Spleen (tissue), 7 donors: ENCODE data around the gene ATOH8.

Experiments used
- CTCF ChIP-seq, 11 experiments: fragments of 200-600 bp in 7 of 11; fragments of 450-650 bp in 4 of 11; sonication (generic) in 4 of 11; IDR thresholded peaks in 8 of 11; conservative IDR thresholded peaks in 3 of 11; 1 replicate in 7 of 11; 2 replicates in 4 of 11; pipeline versions ENCODE4 v1.4.0 to v1.8.0; 2016 to 2021; ENCODE audit warnings: antibody characterized with exemption in 11 of 11, inconsistent platforms in 4 of 11, mild to moderate bottlenecking in 1 of 11
- POLR2AphosphoS5 ChIP-seq, 3 donors: sonication (generic); formaldehyde crosslinking; IDR thresholded peaks; one replicate each; pipeline ENCODE4 v1.5.1; 2017; ENCODE audit warnings: antibody characterized with exemption in 3 of 3
- donor health status: DM: no; HTN: no; CAD: no; lungs with moderate emphysema.
- donor health status: DM: no; HTN: no; CAD: no.
- donor health status: DM: no; HTN: no; CAD: no.

- peak in 4 of 11 experiments; percentile 27 to 35 (median 32) for TF ChIP-seq CTCF (IDR thresholded peaks at IDR 0.05 in 8 of 11, conservative IDR thresholded peaks at IDR 0.05 in 3 of 11)
- no peak for TF ChIP-seq POLR2AphosphoS5 (IDR thresholded peaks at IDR 0.05)
Measured at GRCh38 chr2:85830645-85831044, 76.9 kb downstream of the ATOH8 start.
